DND-41 (cell line): ENCODE results near the gene COMMD8.

Experiments
- ATAC-seq: fragments of 200-7000 bp; cut with Tn5 transposase; 3 replicates; pipeline ENCODE4 v1.9.1; 2021; ENCODE audit warnings: low read depth; ENCODE audit not compliant: insufficient read depth
- DNase-seq: peaks from one replicate; pipeline ENCODE4 v3.0.0-alpha.2; 2020
- H2AFZ ChIP-seq: 2 replicates; pipeline ENCODE4 v1.6.0; 2012; ENCODE audit warnings: low read depth, low read length
- H3K27ac ChIP-seq: 2 replicates; pipeline ENCODE4 v1.5.1; 2012; ENCODE audit warnings: low read length, inconsistent platforms
- H3K27me3 ChIP-seq: fragments of 200-600 bp; sonication (generic); 2 replicates; pipeline ENCODE4 v1.6.0; 2012; ENCODE audit warnings: low read length, mild to moderate bottlenecking, inconsistent platforms; ENCODE audit not compliant: insufficient read depth, poor library complexity
- H3K36me3 ChIP-seq: 2 replicates; pipeline ENCODE4 v1.5.1; 2012; ENCODE audit warnings: low read length, inconsistent platforms; ENCODE audit not compliant: insufficient read depth
- H3K4me1 ChIP-seq: 2 replicates; pipeline ENCODE4 v1.5.1; 2012; ENCODE audit warnings: mild to moderate bottlenecking, low read length; ENCODE audit not compliant: insufficient read depth
- H3K4me2 ChIP-seq: 2 replicates; pipeline ENCODE4 v1.6.0; 2012; ENCODE audit warnings: mild to moderate bottlenecking, moderate library complexity, low read length, inconsistent platforms; ENCODE audit not compliant: insufficient read depth
- H3K4me3 ChIP-seq, 2 experiments: fragments of 200-600 bp in 1 of 2; shearing (Covaris generic) in 1 of 2; 2 replicates each; pipeline ENCODE4 v1.5.1; 2012 to 2016; ENCODE audit warnings: inconsistent platforms in 2 of 2, low read length in 2 of 2, mild to moderate bottlenecking in 2 of 2, low read depth in 1 of 2, moderate library complexity in 1 of 2
- H3K79me2 ChIP-seq: 2 replicates; pipeline ENCODE4 v1.6.0; 2012; ENCODE audit warnings: low read length, inconsistent platforms; ENCODE audit not compliant: insufficient read depth
- H3K9ac ChIP-seq: 2 replicates; pipeline ENCODE4 v1.6.0; 2012; ENCODE audit warnings: low read depth, mild to moderate bottlenecking, inconsistent platforms, low read length, moderate library complexity
- H3K9me3 ChIP-seq: 2 replicates; pipeline ENCODE4 v1.5.1; 2012; ENCODE audit warnings: low read length, moderate library complexity, mild to moderate bottlenecking, inconsistent platforms; ENCODE audit not compliant: insufficient read depth, severe bottlenecking
- H4K20me1 ChIP-seq: 2 replicates; pipeline ENCODE4 v1.6.0; 2012; ENCODE audit warnings: low read length; ENCODE audit not compliant: insufficient read depth
- EZH2 ChIP-seq: IDR thresholded peaks from 3 replicates; pipeline ENCODE4 v1.6.1; 2012; ENCODE audit warnings: borderline replicate concordance, low read depth, mild to moderate bottlenecking, moderate library complexity, low read length, inconsistent platforms; ENCODE audit not compliant: severe bottlenecking
- TF ChIP-seq, protein P1 (sequence below): IDR thresholded peaks from 2 replicates; pipeline ENCODE4 v1.5.1; 2012; ENCODE audit warnings: borderline replicate concordance, low read length, moderate library complexity, mild to moderate bottlenecking; ENCODE audit not compliant: poor library complexity, severe bottlenecking; ENCODE audit errors: extremely low read depth

The COMMD8 gene

GRCh38 chr4:47494124-47494430, 30.6 kb upstream of the COMMD8 start:
- Histone ChIP-seq H3K4me3 (no peak overlapping the region), H3K27me3 (no peaks in the 10 kb centered on the region)

DNA sequence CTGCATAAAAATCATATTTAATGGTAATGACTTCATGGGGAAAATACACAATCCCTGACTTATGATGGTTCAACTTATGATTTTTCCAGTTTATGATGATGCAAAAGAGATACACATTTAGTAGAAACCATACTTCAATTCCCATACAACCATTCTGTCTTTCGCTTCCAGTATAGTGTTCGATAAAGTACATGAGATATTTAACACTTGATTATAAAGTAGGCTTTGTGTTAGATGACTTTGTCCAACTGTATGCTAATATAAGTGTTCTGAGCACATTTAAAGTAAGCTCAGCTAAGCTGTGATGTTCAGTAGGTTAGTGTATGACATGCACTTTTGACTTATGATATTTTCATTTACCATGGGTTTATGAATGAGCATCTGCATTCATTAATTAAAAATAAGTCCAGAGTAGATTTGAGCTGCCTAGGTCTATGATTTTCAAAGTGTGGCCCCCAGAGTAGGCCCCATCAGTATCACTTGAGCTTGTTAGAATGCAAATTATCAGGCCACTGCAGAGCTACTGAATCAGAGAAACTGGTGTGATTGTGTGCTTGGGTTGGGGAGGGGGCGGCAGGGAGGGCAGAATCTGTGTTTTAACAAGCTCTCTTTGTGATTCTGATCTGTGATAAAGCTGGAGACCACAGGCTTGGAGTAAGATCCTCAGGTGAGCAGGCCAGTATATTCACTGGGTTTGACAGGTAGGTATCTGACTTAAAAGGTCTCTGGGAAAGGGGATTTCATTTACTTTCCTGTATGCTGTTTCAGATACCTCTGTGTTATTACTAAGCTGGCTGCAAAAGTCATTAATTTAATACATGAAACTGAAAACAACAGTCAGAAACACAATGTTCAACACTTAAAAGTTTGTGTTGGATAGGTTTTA, 30.0 kb upstream of the COMMD8 start:
- Histone ChIP-seq H2AFZ (no peak overlapping the region), H3K4me3 (no peak overlapping the region), H3K9ac (no peak overlapping the region), H3K4me1 (peaks cover 51% of the 10 kb centered on the region), H3K36me3 (peaks cover 4% of the 10 kb centered on the region; the same call in 1 of the 2 replicates), H3K4me2 (peak overlapping the region; percentile 12; the same call in 1 of the 2 replicates), H3K27me3 (no peaks in the 10 kb centered on the region), H3K9me3 (no peaks in the 10 kb centered on the region), H3K79me2 (peaks cover 52% of the 10 kb centered on the region), H3K27ac (peak overlapping the region; percentile 30; the same call in 1 of the 2 replicates), H4K20me1 (no peaks in the 10 kb centered on the region)
- ATAC-seq (peak; percentile 35; the same call in 1 of the 3 replicates), DNase-seq (no peak)
- TF ChIP-seq, protein P1, sequence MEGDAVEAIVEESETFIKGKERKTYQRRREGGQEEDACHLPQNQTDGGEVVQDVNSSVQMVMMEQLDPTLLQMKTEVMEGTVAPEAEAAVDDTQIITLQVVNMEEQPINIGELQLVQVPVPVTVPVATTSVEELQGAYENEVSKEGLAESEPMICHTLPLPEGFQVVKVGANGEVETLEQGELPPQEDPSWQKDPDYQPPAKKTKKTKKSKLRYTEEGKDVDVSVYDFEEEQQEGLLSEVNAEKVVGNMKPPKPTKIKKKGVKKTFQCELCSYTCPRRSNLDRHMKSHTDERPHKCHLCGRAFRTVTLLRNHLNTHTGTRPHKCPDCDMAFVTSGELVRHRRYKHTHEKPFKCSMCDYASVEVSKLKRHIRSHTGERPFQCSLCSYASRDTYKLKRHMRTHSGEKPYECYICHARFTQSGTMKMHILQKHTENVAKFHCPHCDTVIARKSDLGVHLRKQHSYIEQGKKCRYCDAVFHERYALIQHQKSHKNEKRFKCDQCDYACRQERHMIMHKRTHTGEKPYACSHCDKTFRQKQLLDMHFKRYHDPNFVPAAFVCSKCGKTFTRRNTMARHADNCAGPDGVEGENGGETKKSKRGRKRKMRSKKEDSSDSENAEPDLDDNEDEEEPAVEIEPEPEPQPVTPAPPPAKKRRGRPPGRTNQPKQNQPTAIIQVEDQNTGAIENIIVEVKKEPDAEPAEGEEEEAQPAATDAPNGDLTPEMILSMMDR: no peak
- TF ChIP-seq EZH2: no peak

More at GRCh38 chr4:47494124-47494430, 30.6 kb upstream of the COMMD8 start:
- ATAC-seq: no peak
- TF ChIP-seq, protein P1: no peak
- no peak for TF ChIP-seq EZH2
- Histone ChIP-seq H3K36me3 (peaks cover 4% of the 10 kb centered on the region; the same call in 1 of the 2 replicates), H3K27ac (no peak overlapping the region; the same call in 1 of the 2 replicates), H3K9ac (no peak overlapping the region), H3K4me2 (0 out of 2 replicates have a peak overlapping the region, but pooled peaks have one; percentile 12), H2AFZ (no peak overlapping the region), H4K20me1 (no peaks in the 10 kb centered on the region), H3K4me1 (peaks cover 45% of the 10 kb centered on the region), H3K9me3 (no peaks in the 10 kb centered on the region), H3K79me2 (peaks cover 47% of the 10 kb centered on the region)
- no peak for DNase-seq

GRCh38 chr4:47490550-47490949, 27.0 kb upstream of the COMMD8 start:
- H3K9ac ChIP-seq: no peak overlapping the region
- H3K36me3 ChIP-seq: no peaks in the 10 kb centered on the region; the same call in 1 of the 2 replicates
- TF ChIP-seq EZH2: no peak
- TF ChIP-seq, protein P1: peak; percentile 67
- ATAC-seq: peak; percentile 85
- peaks cover 79% of the 10 kb centered on the region for H3K79me2 ChIP-seq
- H3K27ac ChIP-seq: no peak overlapping the region
- no peaks in the 10 kb centered on the region for H3K9me3 ChIP-seq
- no peaks in the 10 kb centered on the region for H3K27me3 ChIP-seq
- no peak overlapping the region for H3K4me3 ChIP-seq
- DNase-seq: peak; percentile 30
- peak overlapping the region; percentile 24; the same call in 1 of the 2 replicates for H3K4me2 ChIP-seq
- no peak overlapping the region for H2AFZ ChIP-seq
- H4K20me1 ChIP-seq: no peaks in the 10 kb centered on the region
- H3K4me1 ChIP-seq: peaks cover 77% of the 10 kb centered on the region
